AG04449 (cell line): ENCODE data around the gene MRNIP.

Source experiments
- CTCF ChIA-PET: fragments of 350-600 bp; formaldehyde crosslinking; extraction: SDS; loops from one replicate; lab custom pipeline; 2021; ENCODE audit warnings: antibody characterized with exemption; lab: Yijun Ruan, JAX
- POLR2A ChIA-PET: fragments of 400-600, 350-600 bp; formaldehyde crosslinking; extraction: SDS; loops from one replicate; lab custom pipeline; 2020; ENCODE audit warnings: antibody characterized with exemption, inconsistent platforms; lab: Yijun Ruan, JAX
- DNase-seq: peaks from one replicate; pipeline ENCODE4 v3.0.0-alpha.2; 2010; ENCODE audit warnings: low read depth, low spot score
- H3K4me3 ChIP-seq: 2 replicates; pipeline ENCODE4 v1.5.1; 2011; ENCODE audit warnings: low read depth, mild to moderate bottlenecking, control low read depth, low read length
- TF ChIP-seq, protein P1 (sequence below): IDR thresholded peaks from one replicate; pipeline ENCODE4 v1.5.1; 2011; ENCODE audit warnings: mild to moderate bottlenecking, moderate library complexity, low read length, control low read depth, inconsistent platforms; ENCODE audit not compliant: insufficient read depth; ENCODE audit errors: missing control alignments

The MRNIP gene

DNA sequence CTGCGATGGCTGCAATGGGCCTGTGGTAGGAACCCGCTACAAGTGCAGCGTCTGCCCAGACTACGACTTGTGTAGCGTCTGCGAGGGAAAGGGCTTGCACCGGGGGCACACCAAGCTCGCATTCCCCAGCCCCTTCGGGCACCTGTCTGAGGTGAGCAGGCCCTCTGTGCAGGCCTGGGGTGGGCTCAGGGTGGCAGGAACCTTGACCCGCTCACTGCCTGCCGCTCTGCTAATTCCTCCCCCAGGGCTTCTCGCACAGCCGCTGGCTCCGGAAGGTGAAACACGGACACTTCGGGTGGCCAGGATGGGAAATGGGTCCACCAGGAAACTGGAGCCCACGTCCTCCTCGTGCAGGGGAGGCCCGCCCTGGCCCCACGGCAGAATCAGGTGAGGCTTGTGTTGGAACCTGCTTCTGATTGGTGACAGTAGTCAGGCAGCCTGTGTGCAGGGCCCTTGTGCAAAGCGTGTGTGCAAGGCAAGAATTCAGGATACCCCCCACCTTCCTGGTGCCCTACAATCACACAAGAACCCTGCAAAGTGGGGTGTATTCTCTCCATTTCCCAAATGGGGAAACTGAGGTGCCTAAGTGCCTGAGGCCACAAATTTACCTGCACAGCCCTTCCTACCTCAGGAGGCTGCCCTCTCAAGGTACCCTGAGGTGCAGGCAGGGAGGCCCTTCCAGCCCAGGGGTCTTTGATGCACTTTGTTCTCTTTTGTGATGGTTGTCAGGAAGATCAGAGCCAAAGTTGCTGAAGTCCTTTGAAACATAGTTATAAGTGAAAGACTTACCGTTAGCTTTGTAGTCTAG lies 34.5 kb downstream of the MRNIP start:
- ChIA-PET POLR2A (interaction anchor here (1.1 kb wide), 1 partner anchor 28 kb away, joined by 3 read pairs; no protein-coding TSS in a partner anchor), CTCF (interaction anchor here (0.7 kb wide), 1 partner anchor 44 kb away, joined by 3 read pairs; no protein-coding TSS in a partner anchor)
- H3K4me3 ChIP-seq = no peak overlapping the region
- TF ChIP-seq, protein P1, sequence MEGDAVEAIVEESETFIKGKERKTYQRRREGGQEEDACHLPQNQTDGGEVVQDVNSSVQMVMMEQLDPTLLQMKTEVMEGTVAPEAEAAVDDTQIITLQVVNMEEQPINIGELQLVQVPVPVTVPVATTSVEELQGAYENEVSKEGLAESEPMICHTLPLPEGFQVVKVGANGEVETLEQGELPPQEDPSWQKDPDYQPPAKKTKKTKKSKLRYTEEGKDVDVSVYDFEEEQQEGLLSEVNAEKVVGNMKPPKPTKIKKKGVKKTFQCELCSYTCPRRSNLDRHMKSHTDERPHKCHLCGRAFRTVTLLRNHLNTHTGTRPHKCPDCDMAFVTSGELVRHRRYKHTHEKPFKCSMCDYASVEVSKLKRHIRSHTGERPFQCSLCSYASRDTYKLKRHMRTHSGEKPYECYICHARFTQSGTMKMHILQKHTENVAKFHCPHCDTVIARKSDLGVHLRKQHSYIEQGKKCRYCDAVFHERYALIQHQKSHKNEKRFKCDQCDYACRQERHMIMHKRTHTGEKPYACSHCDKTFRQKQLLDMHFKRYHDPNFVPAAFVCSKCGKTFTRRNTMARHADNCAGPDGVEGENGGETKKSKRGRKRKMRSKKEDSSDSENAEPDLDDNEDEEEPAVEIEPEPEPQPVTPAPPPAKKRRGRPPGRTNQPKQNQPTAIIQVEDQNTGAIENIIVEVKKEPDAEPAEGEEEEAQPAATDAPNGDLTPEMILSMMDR = no peak
- no peak for DNase-seq

- ChIA-PET POLR2A (interaction anchor here (0.6 to 1.8 kb wide), 5 partner anchors 10 to 27 kb away, joined by 3 to 6 read pairs (median 3); no protein-coding TSS in a partner anchor), CTCF (interaction anchor here (0.6 to 1.8 kb wide), 3 partner anchors 15 to 26 kb away, joined by 3 to 6 read pairs (median 5); no protein-coding TSS in a partner anchor)
- TF ChIP-seq, protein P1 = no peak
- H3K4me3 ChIP-seq = peak overlapping the region; percentile 86
- DNase-seq = no peak
These were observed 36.1 kb downstream of the MRNIP start for GRCh38 chr5:179822444-179822990.

- DNase-seq = no peak
- TF ChIP-seq, protein P1 = no peak
- ChIA-PET POLR2A (interaction anchor here (0.6 to 1.8 kb wide), 4 partner anchors 11 to 25 kb away, joined by 3 to 6 read pairs (median 3); no protein-coding TSS in a partner anchor), CTCF (interaction anchor here (0.9 to 1.8 kb wide), 2 partner anchors 15 to 25 kb away, joined by 5 to 6 read pairs; no protein-coding TSS in a partner anchor)
- peak overlapping the region; percentile 86 for H3K4me3 ChIP-seq
These were observed 36.6 kb downstream of the MRNIP start for GRCh38 chr5:179822059-179822432.

- peak; percentile 60 for DNase-seq
- TF ChIP-seq, protein P1 = no peak
- H3K4me3 ChIP-seq = peak overlapping the region; percentile 86
- ChIA-PET CTCF (interaction anchor here (0.9 to 1.8 kb wide), 2 partner anchors 16 to 25 kb away, joined by 5 to 6 read pairs; no protein-coding TSS in a partner anchor), POLR2A (interaction anchor here (0.6 to 2.6 kb wide), 9 partner anchors 10 to 59 kb away, joined by 3 to 15 read pairs (median 6); partner anchors contain the start of gene MGAT4B)
These were observed 37.1 kb downstream of the MRNIP start for GRCh38 chr5:179821298-179822058.

GRCh38 chr5:179820483-179821297 lies 37.9 kb downstream of the MRNIP start, which contains the start of gene SQSTM1:
Gene SQSTM1 (plus strand): TSS chr5:179820905. CDS start chr5:179820937, 32 bp downstream.
- POLR2A ChIA-PET = interaction anchor here (0.5 to 2.6 kb wide), 16 partner anchors 9 to 510 kb away, joined by 3 to 15 read pairs (median 4); partner anchors contain the start of genes HNRNPH1, MAML1 and MGAT4B
- H3K4me3 ChIP-seq = peak within 1 kb of the TSS; percentile 86
- DNase-seq = no peak
- TF ChIP-seq, protein P1 = peak; percentile 2
- CTCF ChIA-PET = interaction anchor here (1.6 kb wide), 1 partner anchor 24 kb away, joined by 9 read pairs; no protein-coding TSS in a partner anchor
